ENCODE measurements around the gene NRBP1. TPM values are rescaled to one million over a fixed set of nuclear protein-coding genes. Genes with fewer than 3 reads are reported as not detected.
A peak's percentile ranks its signal among the peaks of the same experiment; 100 is the strongest.

The NRBP1 gene
- total and polyA plus RNA-seq, 9 of the 15 experiments (the other 6 are each of a cell fraction or from before 2014, with no cell fraction given): 2.9 to 84.5 (median 36.9) TPM

- peak; percentile 82 for TF ChIP-seq POLR2H (tag; IDR thresholded peaks at IDR 0.05; ENCODE audit: low read depth)
- no peak for TF ChIP-seq GATA2 (CRISPR knock-in tag; IDR thresholded peaks at IDR 0.05)
- no peak for TF ChIP-seq TBL1XR1 (IDR thresholded peaks at IDR 0.05; ENCODE audit: low read length in 2 of 2)
- no peak for TF ChIP-seq ZFP91 (CRISPR knock-in tag; IDR thresholded peaks at IDR 0.05)
- TF ChIP-seq ZNF311 (CRISPR knock-in tag; IDR thresholded peaks at IDR 0.05): no peak
- TF ChIP-seq HDAC1 (IDR thresholded peaks at IDR 0.05): peak in 1 of 2 experiments; percentile 72; a peak in 2 of 4 replicates
- TF ChIP-seq MYNN (IDR thresholded peaks at IDR 0.05): peak; percentile 68
- TF ChIP-seq MYNN (CRISPR knock-in tag; IDR thresholded peaks at IDR 0.05): no peak
- no peak for TF ChIP-seq ZNF785 (CRISPR knock-in tag; IDR thresholded peaks at IDR 0.05)
- TF ChIP-seq EZH2 (IDR thresholded peaks at IDR 0.05; ENCODE audit: borderline replicate concordance, low read depth, low read length): no peak
- peak; percentile 53 to 85; a peak in 3 of 4 replicates for TF ChIP-seq SIX5 (IDR thresholded peaks at IDR 0.05; ENCODE audit: borderline replicate concordance in 1 of 2, insufficient read depth in 1 of 2, low read depth in 1 of 2, low read length in 2 of 2)
- no peak for TF ChIP-seq GABPB2 (CRISPR knock-in tag; conservative IDR thresholded peaks at IDR 0.05)
- TF ChIP-seq CCNT2 (IDR thresholded peaks at IDR 0.05; ENCODE audit: borderline replicate concordance, extremely low read depth, insufficient read length, low read depth, low read length): peak; percentile 77
- no peak for TF ChIP-seq KAT2B (IDR thresholded peaks at IDR 0.05; ENCODE audit: low read depth, low read length)
- peak; percentile 53 for TF ChIP-seq HMGN3 (IDR thresholded peaks at IDR 0.05; ENCODE audit: borderline replicate concordance, extremely low read depth, insufficient read length, low read depth, low read length)
- no peak for TF ChIP-seq ESRRB (CRISPR knock-in tag; IDR thresholded peaks at IDR 0.05; ENCODE audit: borderline replicate concordance)
- TF ChIP-seq, protein P1, sequence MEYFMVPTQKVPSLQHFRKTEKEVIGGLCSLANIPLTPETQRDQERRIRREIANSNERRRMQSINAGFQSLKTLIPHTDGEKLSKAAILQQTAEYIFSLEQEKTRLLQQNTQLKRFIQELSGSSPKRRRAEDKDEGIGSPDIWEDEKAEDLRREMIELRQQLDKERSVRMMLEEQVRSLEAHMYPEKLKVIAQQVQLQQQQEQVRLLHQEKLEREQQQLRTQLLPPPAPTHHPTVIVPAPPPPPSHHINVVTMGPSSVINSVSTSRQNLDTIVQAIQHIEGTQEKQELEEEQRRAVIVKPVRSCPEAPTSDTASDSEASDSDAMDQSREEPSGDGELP (CRISPR knock-in tag; IDR thresholded peaks at IDR 0.05; ENCODE audit: borderline replicate concordance): peak; percentile 98
- TF ChIP-seq ILK (tag; IDR thresholded peaks at IDR 0.05; ENCODE audit: borderline replicate concordance, low read depth): no peak
- peak; percentile 90; the same call in 1 of the 2 replicates for TF ChIP-seq TARDBP (IDR thresholded peaks at IDR 0.05)
- no peak for TF ChIP-seq BRF1 (IDR thresholded peaks at IDR 0.05; ENCODE audit: borderline replicate concordance, extremely low read depth, insufficient read length)
- TF ChIP-seq KAT7 (CRISPR knock-in tag; IDR thresholded peaks at IDR 0.05; ENCODE audit: borderline replicate concordance): peak; percentile 83; the same call in 1 of the 2 replicates
- no peak for TF ChIP-seq SMARCC2 (IDR thresholded peaks at IDR 0.05; ENCODE audit: low read depth)
- TF ChIP-seq ZNF561 (CRISPR knock-in tag; conservative IDR thresholded peaks at IDR 0.05): no peak
- peak; percentile 41; the same call in 1 of the 2 replicates for TF ChIP-seq HDAC2 (IDR thresholded peaks at IDR 0.05)
- peak in 1 of 2 experiments; percentile 93 for TF ChIP-seq SIN3A (IDR thresholded peaks at IDR 0.05; ENCODE audit: borderline replicate concordance in 2 of 2, control insufficient read depth in 1 of 2, low read depth in 2 of 2, low read length in 2 of 2)
- TF ChIP-seq HNRNPH1 (optimal IDR thresholded peaks at IDR 0.05; ENCODE audit: low read depth, low read length): no peak
Observed at GRCh38 chr2:27380626-27381545, 47.5 kb upstream of the NRBP1 start, which contains the start of gene ZNF513 (continued).

Measured in K562 (cell line).